Muscle layer of duodenum (tissue), 2 donors: ENCODE measurements around the gene KCNJ6.
"Not testable (repeated sequence)": the region's sequence is repeated elsewhere in the genome, so short reads cannot be mapped to it uniquely, and the experiment has no call there.

Source experiments
- H3K27ac ChIP-seq: one replicate; pipeline ENCODE4 v1.7.0; 2013; ENCODE audit warnings: mild to moderate bottlenecking, low read length
- H3K27me3 ChIP-seq: one replicate; pipeline ENCODE4 v1.7.0; 2013; ENCODE audit warnings: low read depth, mild to moderate bottlenecking, control low read depth, low read length
- H3K36me3 ChIP-seq, 2 donors: one replicate each; pipeline ENCODE4 v1.7.0; 2013; ENCODE audit warnings: low read length in 2 of 2, control low read depth in 1 of 2, mild to moderate bottlenecking in 1 of 2; ENCODE audit not compliant: insufficient read depth in 2 of 2, control insufficient read depth in 1 of 2
- H3K4me1 ChIP-seq, 2 donors: one replicate each; pipeline ENCODE4 v1.7.0; 2013; ENCODE audit warnings: low read length in 2 of 2, mild to moderate bottlenecking in 2 of 2, control low read depth in 1 of 2, moderate library complexity in 1 of 2; ENCODE audit not compliant: insufficient read depth in 2 of 2, control insufficient read depth in 1 of 2
- H3K4me3 ChIP-seq, 2 donors: one replicate each; pipeline ENCODE4 v1.7.0; 2013; ENCODE audit warnings: low read length in 2 of 2, low read depth in 1 of 2, mild to moderate bottlenecking in 1 of 2
- H3K9me3 ChIP-seq, 2 donors: one replicate each; pipeline ENCODE4 v1.7.0; 2013; ENCODE audit warnings: low read length in 2 of 2, control low read depth in 1 of 2, mild to moderate bottlenecking in 1 of 2; ENCODE audit not compliant: control insufficient read depth in 1 of 2
- donor health status: healthy.

The KCNJ6 gene

GRCh38 chr21:37748351-37748750 is 167.9 kb downstream of the KCNJ6 start:
- no peaks in the 10 kb centered on the region for H3K9me3 ChIP-seq
- no peaks in the 10 kb centered on the region for H3K27me3 ChIP-seq
- no peak overlapping the region for H3K4me3 ChIP-seq
- H3K36me3 ChIP-seq, result no peaks in the 10 kb centered on the region
- no peak overlapping the region for H3K27ac ChIP-seq
- H3K4me1 ChIP-seq, result no peaks in the 10 kb centered on the region

DNA sequence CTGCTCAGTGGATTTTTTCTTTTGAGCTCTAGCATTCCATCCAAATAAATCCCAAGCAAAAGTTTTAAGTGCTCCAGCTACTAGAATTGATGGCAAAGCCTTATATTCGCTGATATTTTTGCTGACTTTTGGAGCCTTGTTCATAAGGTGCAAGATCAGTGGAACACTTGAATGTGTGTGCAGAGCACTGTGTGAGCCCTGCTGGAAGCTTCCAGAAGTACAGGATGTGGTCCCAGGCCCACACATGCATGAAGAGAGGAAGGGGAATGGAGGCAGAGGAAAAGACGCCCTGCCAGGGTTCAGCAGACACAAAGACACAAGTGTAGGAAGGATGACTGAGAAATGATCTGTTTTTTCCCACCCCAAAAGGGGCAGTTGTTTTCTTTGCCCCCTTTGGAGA is 169.4 kb downstream of the KCNJ6 start:
- Histone ChIP-seq H3K27me3 (no peaks in the 10 kb centered on the region), H3K9me3 (no peaks in the 10 kb centered on the region), H3K4me1 (no peaks in the 10 kb centered on the region), H3K4me3 (no peak overlapping the region), H3K27ac (no peak overlapping the region), H3K36me3 (no peaks in the 10 kb centered on the region)

DNA sequence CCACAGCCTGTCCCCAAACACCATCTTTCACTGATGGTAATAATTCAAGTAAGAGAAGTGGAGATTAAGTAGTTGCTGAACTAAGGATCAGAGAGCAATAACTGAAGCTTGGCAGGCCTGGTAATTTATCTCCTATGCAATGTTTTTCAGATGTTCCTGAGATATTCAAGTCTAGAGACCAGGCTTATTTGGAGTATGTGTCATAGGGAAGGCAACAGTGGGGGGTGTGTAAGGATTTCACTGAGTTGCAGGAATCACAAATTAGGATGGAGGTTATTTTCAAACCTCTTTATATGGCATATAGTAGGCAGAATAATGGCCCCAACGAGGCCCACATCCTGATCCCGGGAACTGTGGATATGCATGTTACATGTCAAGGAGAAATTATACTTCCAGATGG is 171.7 kb downstream of the KCNJ6 start:
- no peaks in the 10 kb centered on the region for H3K9me3 ChIP-seq
- no peaks in the 10 kb centered on the region for H3K27me3 ChIP-seq
- no peak overlapping the region for H3K4me3 ChIP-seq
- no peaks in the 10 kb centered on the region for H3K4me1 ChIP-seq
- H3K36me3 ChIP-seq, result no peaks in the 10 kb centered on the region
- no peak overlapping the region for H3K27ac ChIP-seq

- H3K4me3 ChIP-seq, result no peak overlapping the region
- H3K9me3 ChIP-seq, result no peaks in the 10 kb centered on the region
- no peaks in the 10 kb centered on the region for H3K36me3 ChIP-seq
- no peaks in the 10 kb centered on the region for H3K27me3 ChIP-seq
- no peaks in the 10 kb centered on the region for H3K4me1 ChIP-seq
- no peak overlapping the region for H3K27ac ChIP-seq
These were observed 173.7 kb downstream of the KCNJ6 start for GRCh38 chr21:37742532-37742931.

GRCh38 chr21:37742115-37742514 is 174.1 kb downstream of the KCNJ6 start:
- Histone ChIP-seq H3K4me1 (no peaks in the 10 kb centered on the region), H3K27ac (no peak overlapping the region), H3K4me3 (no peak overlapping the region), H3K27me3 (no peaks in the 10 kb centered on the region), H3K36me3 (no peaks in the 10 kb centered on the region), H3K9me3 (no peaks in the 10 kb centered on the region)

DNA sequence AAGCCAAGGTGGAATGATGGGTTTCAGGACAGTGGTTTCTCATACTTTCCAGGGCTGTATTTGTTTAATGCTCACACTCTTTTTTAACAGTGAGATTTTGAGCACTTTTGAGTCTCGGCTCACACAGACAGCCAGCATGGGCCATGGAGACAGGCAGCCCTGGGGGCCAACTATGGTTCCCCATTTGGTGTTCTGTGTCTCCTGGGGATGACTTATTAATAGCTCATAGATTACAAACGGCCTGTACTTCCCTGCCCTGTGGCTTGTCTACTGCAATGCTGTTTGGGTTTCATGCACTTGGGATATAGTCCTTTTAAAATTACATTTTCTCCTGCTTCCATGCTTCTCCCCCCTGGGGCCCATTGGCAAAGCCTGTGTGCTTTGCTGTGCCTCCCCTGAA is 178.3 kb downstream of the KCNJ6 start:
- no peaks in the 10 kb centered on the region for H3K27me3 ChIP-seq
- no peaks in the 10 kb centered on the region for H3K9me3 ChIP-seq
- no peak overlapping the region for H3K27ac ChIP-seq
- no peak overlapping the region for H3K4me3 ChIP-seq
- H3K4me1 ChIP-seq, result no peaks in the 10 kb centered on the region
- no peaks in the 10 kb centered on the region for H3K36me3 ChIP-seq

GRCh38 chr21:37737507-37737906 is 178.8 kb downstream of the KCNJ6 start:
- H3K4me1 ChIP-seq, result no peaks in the 10 kb centered on the region
- no peaks in the 10 kb centered on the region for H3K36me3 ChIP-seq
- H3K27me3 ChIP-seq, result no peaks in the 10 kb centered on the region
- H3K4me3 ChIP-seq, result no peak overlapping the region
- H3K27ac ChIP-seq, result no peak overlapping the region
- H3K9me3 ChIP-seq, result no peaks in the 10 kb centered on the region

DNA sequence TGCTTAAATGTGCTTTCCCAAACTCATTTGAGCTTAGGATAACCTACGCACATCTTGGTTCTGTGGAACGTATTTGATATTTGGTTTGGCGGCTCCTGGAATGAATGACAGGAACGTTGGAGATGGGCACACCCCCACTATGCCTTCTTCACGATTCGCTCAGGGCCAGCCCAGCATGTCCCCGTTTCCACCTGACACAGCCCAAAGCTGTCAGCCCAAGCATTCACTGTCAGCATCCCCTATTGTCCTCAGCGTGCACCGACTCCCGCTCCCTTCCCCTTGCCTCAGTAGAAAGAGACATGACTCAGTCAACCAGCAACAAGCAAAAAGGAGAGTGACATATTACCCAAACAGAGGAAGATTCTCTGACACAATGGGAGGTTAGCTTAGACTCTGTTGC is 181.4 kb downstream of the KCNJ6 start:
- H3K27ac ChIP-seq, result no peak overlapping the region
- H3K36me3 ChIP-seq, result no peaks in the 10 kb centered on the region
- H3K9me3 ChIP-seq, result no peaks in the 10 kb centered on the region
- H3K4me3 ChIP-seq, result no peak overlapping the region
- H3K27me3 ChIP-seq, result no peaks in the 10 kb centered on the region
- no peaks in the 10 kb centered on the region for H3K4me1 ChIP-seq

DNA sequence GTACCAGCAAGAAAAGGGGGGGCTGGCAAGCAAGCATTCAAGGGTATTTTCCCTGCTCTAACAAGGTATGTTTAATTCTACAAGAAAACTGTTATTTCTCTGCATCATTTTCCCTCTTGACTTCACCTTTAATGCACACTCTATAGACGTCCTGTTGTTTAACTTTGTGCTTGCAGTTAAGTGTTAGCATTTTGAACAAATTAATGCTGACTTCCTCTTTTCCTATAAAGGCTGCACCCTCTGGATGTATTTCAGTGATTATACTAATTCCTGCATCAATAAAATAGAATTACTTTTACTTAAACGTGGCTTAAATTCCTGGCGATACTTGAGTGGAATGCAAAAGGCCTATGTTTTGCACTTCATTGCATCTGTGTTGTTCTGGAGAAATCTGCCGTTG is 183.3 kb downstream of the KCNJ6 start:
- no peaks in the 10 kb centered on the region for H3K4me1 ChIP-seq
- no peak overlapping the region for H3K4me3 ChIP-seq
- no peak overlapping the region for H3K27ac ChIP-seq
- no peaks in the 10 kb centered on the region for H3K9me3 ChIP-seq
- no peaks in the 10 kb centered on the region for H3K36me3 ChIP-seq
- no peaks in the 10 kb centered on the region for H3K27me3 ChIP-seq

DNA sequence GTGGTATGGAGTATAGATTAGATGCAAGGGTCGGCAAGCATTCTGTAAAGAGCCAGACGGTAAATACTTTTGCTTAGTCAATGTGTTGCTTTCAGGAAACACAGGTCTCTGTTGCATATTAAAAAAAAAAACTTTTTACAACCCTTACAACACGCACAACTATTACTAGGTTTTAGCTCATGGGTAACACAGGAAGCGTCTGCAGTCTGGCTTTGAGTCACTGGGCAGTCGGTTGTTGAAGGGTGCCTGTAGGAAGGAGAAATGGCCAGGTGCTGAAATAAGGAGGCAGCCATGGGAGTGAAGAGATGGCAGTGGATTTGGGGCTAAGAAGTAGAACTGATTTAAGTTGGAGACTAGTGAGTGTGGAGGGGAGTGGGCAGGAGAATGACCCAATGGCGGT is 192.1 kb downstream of the KCNJ6 start:
- Histone ChIP-seq H3K4me3 (no peak overlapping the region), H3K9me3 (no peaks in the 10 kb centered on the region), H3K27ac (no peak overlapping the region), H3K4me1 (no peaks in the 10 kb centered on the region), H3K27me3 (no peaks in the 10 kb centered on the region), H3K36me3 (no peaks in the 10 kb centered on the region)

- no peak overlapping the region for H3K27ac ChIP-seq
- H3K27me3 ChIP-seq, result no peaks in the 10 kb centered on the region
- H3K4me1 ChIP-seq, result no peaks in the 10 kb centered on the region
- no peaks in the 10 kb centered on the region for H3K9me3 ChIP-seq
- no peaks in the 10 kb centered on the region for H3K36me3 ChIP-seq
- H3K4me3 ChIP-seq, result no peak overlapping the region
These were observed 198.7 kb downstream of the KCNJ6 start for GRCh38 chr21:37717534-37717933.

- H3K4me1 ChIP-seq, H3K4me3 ChIP-seq, H3K27me3 ChIP-seq, H3K36me3 ChIP-seq, H3K27ac ChIP-seq, H3K9me3 ChIP-seq: not testable (repeated sequence)
These were observed 203.7 kb downstream of the KCNJ6 start for GRCh38 chr21:37712569-37712934.
